OCI-LY1 (cell line): ENCODE data around the gene PHLDB2.

Experiments used
- H2AFZ ChIP-seq: fragments of 200-600 bp; sonication (generic), shearing (Covaris generic); 2 replicates; pipeline ENCODE4 v1.6.0; 2014; ENCODE audit warnings: antibody characterized with exemption, mild to moderate bottlenecking, low read length
- H3F3A ChIP-seq: fragments of 200-600 bp; sonication (generic), shearing (Covaris generic); 2 replicates; pipeline ENCODE4 v1.6.0; 2014; ENCODE audit warnings: mild to moderate bottlenecking, antibody characterized with exemption, low read length, moderate library complexity; ENCODE audit not compliant: insufficient read depth
- H3K27ac ChIP-seq: fragments of 200-600 bp; sonication (generic); 2 replicates; pipeline ENCODE4 v1.5.1; 2014; ENCODE audit warnings: low read length, mixed run types, mild to moderate bottlenecking, low read depth; ENCODE audit not compliant: poor library complexity, severe bottlenecking
- H3K27me3 ChIP-seq: fragments of 200-600 bp; sonication (generic); 2 replicates; pipeline ENCODE4 v1.6.0; 2014; ENCODE audit warnings: antibody characterized with exemption, mild to moderate bottlenecking, low read length, moderate library complexity; ENCODE audit not compliant: insufficient read depth
- H3K36me3 ChIP-seq: fragments of 200-600 bp; sonication (generic); 2 replicates; pipeline ENCODE4 v1.6.1; 2014; ENCODE audit warnings: mild to moderate bottlenecking, antibody characterized with exemption, low read length, moderate library complexity, mixed read lengths; ENCODE audit not compliant: insufficient read depth
- H3K4me1 ChIP-seq: fragments of 200-600 bp; sonication (generic); 2 replicates; pipeline ENCODE4 v1.5.1; 2014; ENCODE audit warnings: mild to moderate bottlenecking, low read length, moderate library complexity; ENCODE audit not compliant: insufficient read depth, severe bottlenecking
- H3K4me2 ChIP-seq: fragments of 200-600 bp; sonication (generic), shearing (Covaris generic); 2 replicates; pipeline ENCODE4 v1.6.1; 2014; ENCODE audit warnings: low read length
- H3K4me3 ChIP-seq: fragments of 200-600 bp; sonication (generic); 2 replicates; pipeline ENCODE4 v1.5.1; 2014; ENCODE audit warnings: low read length, low read depth, mild to moderate bottlenecking, mixed read lengths; ENCODE audit not compliant: poor library complexity, severe bottlenecking
- H3K79me2 ChIP-seq: fragments of 200-600 bp; shearing (Covaris generic); 2 replicates; pipeline ENCODE4 v1.6.1; 2016; ENCODE audit warnings: mixed run types, low read length, mixed read lengths; ENCODE audit not compliant: insufficient read depth
- H3K9ac ChIP-seq: fragments of 200-600 bp; sonication (generic), shearing (Covaris generic); 2 replicates; pipeline ENCODE4 v1.6.1; 2014; ENCODE audit warnings: mild to moderate bottlenecking, low read length, mixed read lengths
- H3K9me2 ChIP-seq: fragments of 200-600 bp; sonication (generic), shearing (Covaris generic); 2 replicates; pipeline ENCODE4 v1.6.1; 2014; ENCODE audit warnings: low read depth, mild to moderate bottlenecking, low read length, mixed read lengths
- H3K9me3 ChIP-seq: fragments of 200-600 bp; shearing (Covaris generic); 2 replicates; pipeline ENCODE4 v1.6.1; 2014; ENCODE audit warnings: low read length, mixed read lengths
- H4K20me1 ChIP-seq: fragments of 200-600 bp; sonication (generic), shearing (Covaris generic); 2 replicates; pipeline ENCODE4 v1.6.0; 2016; ENCODE audit warnings: mild to moderate bottlenecking, low read length; ENCODE audit not compliant: insufficient read depth
- EZH2 ChIP-seq: fragments of 200-600 bp; sonication (generic), shearing (Covaris generic); IDR thresholded peaks from 2 replicates; pipeline ENCODE4 v1.8.0; 2017; ENCODE audit warnings: borderline replicate concordance, mixed run types, mild to moderate bottlenecking, antibody characterized with exemption, low read length, moderate library complexity, mixed read lengths
- TF ChIP-seq, protein P1 (sequence below): fragments of 200-600 bp; sonication (generic), shearing (Covaris generic); IDR thresholded peaks from 2 replicates; pipeline ENCODE4 v1.5.1; 2017; ENCODE audit warnings: mild to moderate bottlenecking, antibody characterized with exemption, low read length, moderate library complexity, mixed read lengths

The PHLDB2 gene

DNA sequence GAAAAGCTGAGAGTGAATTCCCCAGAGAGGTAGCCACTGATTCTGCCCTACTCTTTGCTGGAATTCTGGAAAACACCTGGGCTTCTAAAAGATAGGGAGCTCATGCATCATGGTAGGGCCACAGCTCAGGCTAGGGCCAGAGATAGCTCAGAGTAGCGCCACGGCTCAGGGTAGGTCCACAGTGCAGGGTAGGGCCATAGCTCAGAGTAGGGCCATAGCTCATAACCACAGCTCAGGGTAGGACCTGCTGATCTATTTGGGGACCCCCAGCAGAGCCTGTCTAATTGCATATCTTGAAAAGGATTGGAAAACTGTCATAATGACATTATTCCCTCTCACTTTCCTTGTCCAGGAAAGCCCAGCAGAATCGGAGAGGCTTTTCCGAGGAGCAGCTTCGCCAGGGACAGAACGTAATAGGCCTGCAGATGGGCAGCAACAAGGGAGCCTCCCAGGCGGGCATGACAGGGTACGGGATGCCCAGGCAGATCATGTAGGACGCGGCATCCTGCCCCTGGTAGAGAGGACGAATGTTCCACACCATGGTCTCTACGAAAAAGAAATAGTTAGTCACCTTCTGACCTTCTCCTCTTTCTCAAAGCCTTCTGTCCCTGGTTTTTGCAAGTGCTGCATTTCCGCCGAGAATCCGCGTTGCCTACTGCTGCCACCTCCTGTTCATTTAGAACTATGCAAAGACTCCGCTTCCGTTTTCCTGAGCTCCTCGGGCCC lies 154.2 kb downstream of the PHLDB2 start:
- no peaks in the 10 kb centered on the region for H3K36me3 ChIP-seq
- no peaks in the 10 kb centered on the region for H3K9me2 ChIP-seq
- no peak overlapping the region for H2AFZ ChIP-seq
- TF ChIP-seq, protein P1, sequence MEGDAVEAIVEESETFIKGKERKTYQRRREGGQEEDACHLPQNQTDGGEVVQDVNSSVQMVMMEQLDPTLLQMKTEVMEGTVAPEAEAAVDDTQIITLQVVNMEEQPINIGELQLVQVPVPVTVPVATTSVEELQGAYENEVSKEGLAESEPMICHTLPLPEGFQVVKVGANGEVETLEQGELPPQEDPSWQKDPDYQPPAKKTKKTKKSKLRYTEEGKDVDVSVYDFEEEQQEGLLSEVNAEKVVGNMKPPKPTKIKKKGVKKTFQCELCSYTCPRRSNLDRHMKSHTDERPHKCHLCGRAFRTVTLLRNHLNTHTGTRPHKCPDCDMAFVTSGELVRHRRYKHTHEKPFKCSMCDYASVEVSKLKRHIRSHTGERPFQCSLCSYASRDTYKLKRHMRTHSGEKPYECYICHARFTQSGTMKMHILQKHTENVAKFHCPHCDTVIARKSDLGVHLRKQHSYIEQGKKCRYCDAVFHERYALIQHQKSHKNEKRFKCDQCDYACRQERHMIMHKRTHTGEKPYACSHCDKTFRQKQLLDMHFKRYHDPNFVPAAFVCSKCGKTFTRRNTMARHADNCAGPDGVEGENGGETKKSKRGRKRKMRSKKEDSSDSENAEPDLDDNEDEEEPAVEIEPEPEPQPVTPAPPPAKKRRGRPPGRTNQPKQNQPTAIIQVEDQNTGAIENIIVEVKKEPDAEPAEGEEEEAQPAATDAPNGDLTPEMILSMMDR = peak; percentile 73
- no peak for TF ChIP-seq EZH2
- H3K4me3 ChIP-seq = no peak overlapping the region
- no peak overlapping the region for H3K4me2 ChIP-seq
- H3K9ac ChIP-seq = no peak overlapping the region
- no peak overlapping the region for H3K27ac ChIP-seq
- H4K20me1 ChIP-seq = no peaks in the 10 kb centered on the region
- no peaks in the 10 kb centered on the region for H3K9me3 ChIP-seq
- H3K4me1 ChIP-seq = peaks cover 4% of the 10 kb centered on the region
- no peaks in the 10 kb centered on the region for H3K79me2 ChIP-seq
- H3K27me3 ChIP-seq = no peaks in the 10 kb centered on the region; the same call in 1 of the 2 replicates
- H3F3A ChIP-seq = no peaks in the 10 kb centered on the region

DNA sequence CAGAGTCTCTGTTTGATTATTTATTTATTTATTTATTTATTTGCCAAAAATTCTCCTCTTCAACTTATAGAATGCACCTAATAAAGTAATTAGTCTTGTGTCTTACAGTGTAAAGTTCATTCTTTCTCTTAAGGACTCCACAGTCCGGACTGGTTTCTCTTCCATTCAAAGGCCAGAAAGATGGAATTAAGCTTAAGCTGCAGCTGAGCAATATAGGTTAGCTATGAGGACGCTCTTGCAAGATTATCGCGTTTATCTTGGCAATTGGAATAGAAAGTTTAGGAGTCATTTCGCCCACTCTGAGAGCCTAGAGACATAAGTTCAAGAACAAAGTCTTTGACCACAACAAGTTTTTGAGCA lies 154.7 kb downstream of the PHLDB2 start:
- Histone ChIP-seq H3K36me3 (no peaks in the 10 kb centered on the region), H3K9me3 (no peaks in the 10 kb centered on the region), H3K9ac (no peak overlapping the region), H3K4me3 (no peak overlapping the region), H3K4me1 (peaks cover 4% of the 10 kb centered on the region), H3K9me2 (no peaks in the 10 kb centered on the region), H3K27me3 (no peaks in the 10 kb centered on the region; the same call in 1 of the 2 replicates), H3K27ac (no peak overlapping the region), H3K79me2 (no peaks in the 10 kb centered on the region), H3F3A (no peaks in the 10 kb centered on the region), H2AFZ (no peak overlapping the region), H4K20me1 (no peaks in the 10 kb centered on the region), H3K4me2 (no peak overlapping the region)
- TF ChIP-seq EZH2 = no peak
- TF ChIP-seq, protein P1 = no peak

DNA sequence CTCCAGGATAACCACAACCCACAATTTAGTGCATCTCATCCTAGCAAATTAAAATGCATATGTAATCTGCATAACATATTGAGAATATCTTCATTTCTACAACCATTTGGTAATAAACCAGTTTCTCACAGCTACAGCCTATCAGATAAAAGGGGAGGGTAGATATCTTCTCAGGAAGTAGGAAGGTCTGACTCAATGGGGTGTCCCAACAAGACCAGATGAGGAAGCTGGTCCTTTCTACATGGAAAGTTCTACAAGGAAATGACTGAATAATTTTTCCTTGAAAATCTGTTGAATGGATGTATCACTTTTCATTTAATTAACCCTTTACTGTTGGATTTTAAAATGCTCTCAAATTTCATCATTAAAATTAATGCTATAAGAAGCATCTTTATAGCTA lies 158.0 kb downstream of the PHLDB2 start:
- Histone ChIP-seq H3K36me3 (no peaks in the 10 kb centered on the region), H3K9me2 (no peaks in the 10 kb centered on the region), H3K4me2 (no peak overlapping the region), H3K4me1 (peaks cover 4% of the 10 kb centered on the region), H3F3A (no peaks in the 10 kb centered on the region), H3K27ac (no peak overlapping the region), H3K27me3 (no peaks in the 10 kb centered on the region), H4K20me1 (no peaks in the 10 kb centered on the region), H3K4me3 (no peak overlapping the region), H3K9me3 (no peaks in the 10 kb centered on the region), H3K79me2 (no peaks in the 10 kb centered on the region), H3K9ac (no peak overlapping the region), H2AFZ (no peak overlapping the region)
- no peak for TF ChIP-seq EZH2
- TF ChIP-seq, protein P1 = no peak
